Measurements from ENCODE around the gene TRIM7.

TRIM7 gene

GRCh38 chr5:181169459-181170236 is 35.3 kb downstream of the TRIM7 start:
- peak; percentile 59 for DNase-seq

- no peak for DNase-seq
Observed at GRCh38 chr5:181168595-181169118, 36.3 kb downstream of the TRIM7 start.

GRCh38 chr5:181167814-181168488 is 37.0 kb downstream of the TRIM7 start:
- peak; percentile 40 for DNase-seq

- DNase-seq, result no peak
Observed at GRCh38 chr5:181166812-181167733, 37.9 kb downstream of the TRIM7 start.

GRCh38 chr5:181164076-181164952 is 40.7 kb downstream of the TRIM7 start:
- DNase-seq, result no peak

GRCh38 chr5:181163487-181164075 is 41.4 kb downstream of the TRIM7 start:
- DNase-seq, result no peak

GRCh38 chr5:181161534-181162175 is 43.3 kb downstream of the TRIM7 start:
- DNase-seq, result no peak

GRCh38 chr5:181160755-181161533 is 44.1 kb downstream of the TRIM7 start:
- DNase-seq, result peak; percentile 75

GRCh38 chr5:181160152-181160754 is 44.7 kb downstream of the TRIM7 start:
- peak; percentile 88 for DNase-seq

- DNase-seq, result peak; percentile 91
Observed at GRCh38 chr5:181159286-181160151, 45.5 kb downstream of the TRIM7 start.

- no peak for DNase-seq
Observed at GRCh38 chr5:181158869-181159268, 46.1 kb downstream of the TRIM7 start.

- DNase-seq, result no peak
Observed at GRCh38 chr5:181156758-181157157, 48.2 kb downstream of the TRIM7 start.

GRCh38 chr5:181153814-181154213 is 51.2 kb downstream of the TRIM7 start:
- DNase-seq, result no peak

- DNase-seq, result no peak
Observed at GRCh38 chr5:181152406-181152805, 52.6 kb downstream of the TRIM7 start.

GRCh38 chr5:181151146-181151545 is 53.9 kb downstream of the TRIM7 start:
- DNase-seq, result no peak

- no peak for DNase-seq
Observed at GRCh38 chr5:181149806-181150733, 54.9 kb downstream of the TRIM7 start.

- no peak for DNase-seq
Observed at GRCh38 chr5:181149355-181149754, 55.6 kb downstream of the TRIM7 start.
